Measurements from ENCODE around the gene GPC5.

GRCh38 chr13:92602560-92602959 is 1204.1 kb downstream of the GPC5 start:
- TF ChIP-seq CTCF (IDR thresholded peaks at IDR 0.05 in 8 of 11, conservative IDR thresholded peaks at IDR 0.05 in 3 of 11) (no peak), POLR2A (IDR thresholded peaks at IDR 0.05) (no peak), POLR2AphosphoS5 (IDR thresholded peaks at IDR 0.05) (no peak)

Data from spleen (tissue), 7 donors.